PC-9 (cell line): ENCODE data around the gene VAC14. TPM values are rescaled to one million over a fixed set of nuclear protein-coding genes. Genes with fewer than 3 reads are reported as not detected.

Experiments
- BruUV-seq: library from RNA; stranded (reverse); fragments of 400-500 nt; replicated peaks from 2 replicates; lab custom pipeline; 2021; lab: Mats Ljungman, UMichigan
- CTCF ChIA-PET: fragments of 300-600 bp; sonication (Branson Sonifier 250); formaldehyde crosslinking; loops from one replicate; lab custom pipeline; 2022; ENCODE audit warnings: antibody characterized with exemption; lab: Charles Lee
- POLR2A ChIA-PET: fragments of 300-600 bp; sonication (Branson Sonifier 250); formaldehyde crosslinking; loops from one replicate; lab custom pipeline; 2022; ENCODE audit warnings: antibody characterized with exemption; ENCODE audit not compliant: unreplicated experiment; lab: Charles Lee
- DNase-seq, 2 experiments: peaks; one replicate each; pipeline versions ENCODE4 v3.0.0 to v3.0.0-alpha.2; 2015 to 2022; ENCODE audit warnings: mixed read lengths in 1 of 2
- H2AFZ ChIP-seq: fragments of 200-600 bp; sonication (generic); 2 replicates; pipeline ENCODE4 v1.8.1; 2017; ENCODE audit warnings: antibody characterized with exemption
- H3F3A ChIP-seq: fragments of 200-600 bp; sonication (generic); 2 replicates; pipeline ENCODE4 v1.8.1; 2017; ENCODE audit warnings: antibody characterized with exemption, mild to moderate bottlenecking, low read depth; ENCODE audit not compliant: insufficient read depth
- H3K27ac ChIP-seq: fragments of 200-600 bp; sonication (generic); 2 replicates; pipeline ENCODE4 v1.6.1; 2016; ENCODE audit warnings: mixed run types
- H3K27me3 ChIP-seq: fragments of 200-600 bp; sonication (generic); 2 replicates; pipeline ENCODE4 v1.6.1; 2016; ENCODE audit warnings: low read depth, mixed run types; ENCODE audit not compliant: insufficient read depth
- H3K36me3 ChIP-seq: fragments of 200-600 bp; sonication (generic); 2 replicates; pipeline ENCODE4 v1.6.1; 2016; ENCODE audit warnings: low read depth, mixed run types
- H3K4me1 ChIP-seq: fragments of 200-600 bp; sonication (generic); replicated peaks from 2 replicates; pipeline ENCODE4 v1.6.1; 2016; ENCODE audit warnings: mixed run types; ENCODE audit not compliant: insufficient read depth
- H3K4me2 ChIP-seq: fragments of 200-600 bp; sonication (generic); 2 replicates; pipeline ENCODE4 v1.6.1; 2017; ENCODE audit warnings: mixed run types
- H3K4me3 ChIP-seq: fragments of 200-600 bp; sonication (generic); 2 replicates; pipeline ENCODE4 v1.6.1; 2016; ENCODE audit warnings: mixed run types
- H3K79me2 ChIP-seq: fragments of 200-600 bp; sonication (generic); 2 replicates; pipeline ENCODE4 v1.6.1; 2017; ENCODE audit warnings: low read depth, mixed run types
- H3K9me2 ChIP-seq: fragments of 200-600 bp; sonication (generic); 2 replicates; pipeline ENCODE4 v1.8.1; 2017; ENCODE audit warnings: mild to moderate bottlenecking; ENCODE audit not compliant: insufficient read depth
- H3K9me3 ChIP-seq: fragments of 200-600 bp; sonication (generic); 2 replicates; pipeline ENCODE4 v1.8.1; 2016; ENCODE audit warnings: low read depth; ENCODE audit not compliant: insufficient read depth
- H4K20me1 ChIP-seq: fragments of 200-600 bp; sonication (generic); 2 replicates; pipeline ENCODE4 v1.8.1; 2017; ENCODE audit not compliant: insufficient read depth
- CTCF ChIP-seq: fragments of 200-600 bp; sonication (generic); conservative IDR thresholded peaks from 2 replicates; pipeline ENCODE4 v1.6.1; 2017; ENCODE audit warnings: mixed run types, antibody characterized with exemption, mild to moderate bottlenecking, moderate library complexity
- EZH2 ChIP-seq: fragments of 200-600 bp; sonication (generic); IDR thresholded peaks from 2 replicates; pipeline ENCODE4 v1.8.0; 2017; ENCODE audit warnings: antibody characterized with exemption, low read depth
- intact Hi-C: fragments of 100-400 bp; cut with micrococcal nuclease; formaldehyde crosslinking; loops from one replicate; pipeline ENCODE4 v1.10.0; 2022; ENCODE audit not compliant: unreplicated experiment
- total RNA-seq: library from RNA; stranded (reverse); gene quantifications from 2 replicates; pipeline ENCODE4 v1.2.3, GENCODE V29; 2021

VAC14 gene
- total RNA-seq, 1 experiment from 2014 or later: 46.8 TPM

- H3K4me2 ChIP-seq: no peak overlapping the region
- no peaks in the 10 kb centered on the region for H3K79me2 ChIP-seq
- H3K4me3 ChIP-seq: no peak overlapping the region
- no peak overlapping the region for H3K27ac ChIP-seq
- TF ChIP-seq EZH2: no peak
- TF ChIP-seq CTCF: no peak
- no peaks in the 10 kb centered on the region for H3K9me3 ChIP-seq
- CTCF ChIA-PET: interaction anchor here (0.5 to 1.2 kb wide), 2 partner anchors 112 to 113 kb away, joined by 3 to 6 read pairs; no protein-coding TSS in a partner anchor
- H3F3A ChIP-seq: peaks cover 21% of the 10 kb centered on the region
- no peaks in the 10 kb centered on the region for H4K20me1 ChIP-seq
- no peak overlapping the region for H2AFZ ChIP-seq
- POLR2A ChIA-PET: interaction anchor here (0.8 kb wide), 1 partner anchor 115 kb away, joined by 5 read pairs; no protein-coding TSS in a partner anchor
- BruUV-seq: no TSS peak
- no peak for DNase-seq
- no peaks in the 10 kb centered on the region for H3K9me2 ChIP-seq
- intact Hi-C loops: no loop called here
- peaks cover 15% of the 10 kb centered on the region; the same call in 1 of the 2 replicates for H3K36me3 ChIP-seq
- peaks cover 19% of the 10 kb centered on the region for H3K4me1 ChIP-seq
- no peaks in the 10 kb centered on the region for H3K27me3 ChIP-seq
These were observed 34.3 kb downstream of the VAC14 start for GRCh38 chr16:70766658-70767057.

DNA sequence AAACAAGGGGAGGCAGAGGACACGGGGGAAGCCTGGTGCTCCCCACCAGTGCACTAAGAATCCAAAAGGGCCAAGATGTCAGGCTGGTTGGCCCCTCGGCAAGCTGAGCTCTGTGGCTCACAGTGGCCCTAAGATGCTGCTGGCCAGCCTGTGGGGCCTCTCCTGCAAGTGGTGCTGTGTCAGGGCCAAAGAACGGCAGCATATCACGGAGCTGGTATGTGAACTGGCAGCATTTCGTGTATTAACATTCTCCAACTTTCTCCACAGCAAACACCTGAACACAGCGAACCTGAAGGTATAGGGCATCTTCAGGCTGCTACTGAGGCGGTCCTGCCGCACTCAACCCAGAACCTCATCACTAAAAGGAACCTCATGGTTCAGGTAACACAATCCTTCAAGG, 34.8 kb downstream of the VAC14 start:
- intact Hi-C loops: no loop called here
- CTCF ChIA-PET: no interaction called here
- H3K9me3 ChIP-seq: no peaks in the 10 kb centered on the region
- no peak for TF ChIP-seq CTCF
- no peak for TF ChIP-seq EZH2
- H3K9me2 ChIP-seq: no peaks in the 10 kb centered on the region
- no peaks in the 10 kb centered on the region for H3K27me3 ChIP-seq
- peaks cover 24% of the 10 kb centered on the region for H3K4me1 ChIP-seq
- POLR2A ChIA-PET: no interaction called here
- no TSS peak for BruUV-seq
- no peak overlapping the region for H2AFZ ChIP-seq
- no peak overlapping the region for H3K4me2 ChIP-seq
- H3K79me2 ChIP-seq: no peaks in the 10 kb centered on the region
- H3F3A ChIP-seq: peaks cover 23% of the 10 kb centered on the region; the same call in 1 of the 2 replicates
- DNase-seq: no peak
- H3K4me3 ChIP-seq: no peak overlapping the region
- no peaks in the 10 kb centered on the region for H4K20me1 ChIP-seq
- 0 out of 2 replicates have a peak, but pooled peaks cover 15% of the 10 kb centered on the region for H3K36me3 ChIP-seq
- H3K27ac ChIP-seq: no peak overlapping the region

- no TSS peak for BruUV-seq
- ChIA-PET POLR2A (no interaction called here), CTCF (no interaction called here)
- Histone ChIP-seq H3K36me3 (0 out of 2 replicates have a peak, but pooled peaks cover 15% of the 10 kb centered on the region), H3K9me3 (no peaks in the 10 kb centered on the region), H4K20me1 (no peaks in the 10 kb centered on the region), H3K79me2 (no peaks in the 10 kb centered on the region), H3K27me3 (no peaks in the 10 kb centered on the region), H3F3A (peaks cover 26% of the 10 kb centered on the region; the same call in 1 of the 2 replicates), H3K4me1 (peaks cover 30% of the 10 kb centered on the region), H2AFZ (no peak overlapping the region), H3K4me2 (no peak overlapping the region), H3K9me2 (no peaks in the 10 kb centered on the region), H3K4me3 (no peak overlapping the region), H3K27ac (no peak overlapping the region)
- TF ChIP-seq CTCF (no peak), EZH2 (no peak)
- no peak for DNase-seq
- intact Hi-C loops: no loop called here
These were observed 35.5 kb downstream of the VAC14 start for GRCh38 chr16:70765491-70765890.
